GM18526 (cell line): Measurements from ENCODE around the gene S1PR3.

Experiments
- POLR2A ChIP-seq: IDR thresholded peaks from 3 replicates; pipeline ENCODE4 v1.6.1; 2011; ENCODE audit not compliant: insufficient read length; ENCODE audit errors: extremely low read depth

Gene S1PR3

GRCh38 chr9:88996046-88996920, 5.0 kb downstream of the S1PR3 start:
- TF ChIP-seq POLR2A, result no peak

- no peak for TF ChIP-seq POLR2A
Measured at GRCh38 chr9:88996921-88997235, 5.6 kb downstream of the S1PR3 start.

DNA sequence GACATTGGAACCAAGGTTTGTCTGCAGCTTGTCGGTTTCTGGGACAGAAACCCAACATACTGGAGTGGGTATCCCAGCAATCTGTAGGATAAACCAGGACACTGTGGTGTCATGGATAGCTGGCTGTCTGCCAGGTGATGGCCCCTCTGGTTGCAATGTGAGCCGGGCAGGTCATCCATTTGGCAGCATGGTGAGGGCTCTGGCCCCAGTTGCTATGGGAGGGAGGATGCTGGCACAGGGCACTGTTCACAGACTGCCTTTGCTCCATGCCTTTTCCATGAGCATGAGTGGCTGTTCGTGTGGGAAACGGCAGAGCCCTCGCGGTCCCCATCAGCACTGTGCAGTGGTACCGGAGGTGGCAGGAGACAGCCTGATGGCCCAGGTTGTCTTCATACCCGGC, 6.4 kb downstream of the S1PR3 start:
- TF ChIP-seq POLR2A, result no peak

DNA sequence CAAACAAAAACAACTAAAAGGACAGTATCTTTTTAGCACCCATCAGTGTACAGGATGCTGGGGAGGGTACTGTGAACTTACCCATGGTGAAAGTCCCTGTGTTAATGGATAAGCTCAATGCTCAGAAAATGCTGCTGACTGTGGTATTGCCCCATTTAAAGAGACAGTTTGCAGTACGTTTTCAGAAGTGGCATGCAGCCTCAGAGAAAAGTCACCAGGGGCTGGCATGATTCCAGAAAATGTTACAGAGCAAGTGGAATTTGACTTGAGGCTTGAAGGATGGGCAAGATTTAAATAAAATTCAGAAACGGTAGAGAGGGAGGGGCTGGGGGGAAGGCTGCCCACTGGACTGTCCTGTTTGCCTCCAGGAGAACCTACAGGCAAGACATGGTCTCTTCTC, 7.2 kb downstream of the S1PR3 start:
- no peak for TF ChIP-seq POLR2A

- no peak for TF ChIP-seq POLR2A
Measured at GRCh38 chr9:88998911-88999310, 7.6 kb downstream of the S1PR3 start.

GRCh38 chr9:89000371-89000781, 9.1 kb downstream of the S1PR3 start:
- no peak for TF ChIP-seq POLR2A

DNA sequence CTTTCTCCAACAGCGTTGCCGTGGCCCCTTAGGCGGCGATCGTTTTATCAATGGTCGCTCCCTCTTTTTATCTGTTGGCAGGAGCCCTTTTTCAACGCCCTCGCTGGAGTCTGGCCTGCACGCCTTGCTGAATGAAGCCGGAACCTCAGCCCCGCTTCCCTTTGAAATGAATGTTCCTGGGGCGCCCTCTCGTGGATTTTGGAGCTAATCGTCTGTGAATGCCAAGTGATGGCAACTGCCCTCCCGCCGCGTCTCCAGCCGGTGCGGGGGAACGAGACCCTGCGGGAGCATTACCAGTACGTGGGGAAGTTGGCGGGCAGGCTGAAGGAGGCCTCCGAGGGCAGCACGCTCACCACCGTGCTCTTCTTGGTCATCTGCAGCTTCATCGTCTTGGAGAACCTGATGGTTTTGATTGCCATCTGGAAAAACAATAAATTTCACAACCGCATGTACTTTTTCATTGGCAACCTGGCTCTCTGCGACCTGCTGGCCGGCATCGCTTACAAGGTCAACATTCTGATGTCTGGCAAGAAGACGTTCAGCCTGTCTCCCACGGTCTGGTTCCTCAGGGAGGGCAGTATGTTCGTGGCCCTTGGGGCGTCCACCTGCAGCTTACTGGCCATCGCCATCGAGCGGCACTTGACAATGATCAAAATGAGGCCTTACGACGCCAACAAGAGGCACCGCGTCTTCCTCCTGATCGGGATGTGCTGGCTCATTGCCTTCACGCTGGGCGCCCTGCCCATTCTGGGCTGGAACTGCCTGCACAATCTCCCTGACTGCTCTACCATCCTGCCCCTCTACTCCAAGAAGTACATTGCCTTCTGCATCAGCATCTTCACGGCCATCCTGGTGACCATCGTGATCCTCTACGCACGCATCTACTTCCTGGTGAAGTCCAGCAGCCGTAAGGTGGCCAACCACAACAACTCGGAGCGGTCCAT, 10.0 kb downstream of the S1PR3 start:
- no peak for TF ChIP-seq POLR2A

GRCh38 chr9:89001917-89002540, 10.8 kb downstream of the S1PR3 start:
- TF ChIP-seq POLR2A, result no peak

DNA sequence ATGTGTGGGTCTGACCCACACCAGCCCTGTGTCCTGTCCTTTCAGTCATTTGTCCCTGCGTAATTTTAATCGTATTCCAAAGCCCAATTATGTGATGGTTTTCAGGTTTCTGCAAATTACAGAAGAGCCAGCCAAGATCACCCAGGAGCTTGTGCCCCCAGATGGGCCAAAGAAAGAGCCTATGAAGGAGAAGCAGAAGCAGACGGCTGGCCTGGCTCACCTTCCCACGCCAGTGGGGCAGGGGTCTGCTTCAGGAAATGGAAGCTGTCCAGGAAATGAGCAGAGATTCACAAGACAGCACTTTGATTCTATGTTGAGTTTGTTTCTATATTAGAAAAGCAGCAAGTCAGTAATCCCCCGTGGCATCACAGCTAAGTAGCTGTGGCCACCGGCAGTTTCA, 11.7 kb downstream of the S1PR3 start:
- no peak for TF ChIP-seq POLR2A

DNA sequence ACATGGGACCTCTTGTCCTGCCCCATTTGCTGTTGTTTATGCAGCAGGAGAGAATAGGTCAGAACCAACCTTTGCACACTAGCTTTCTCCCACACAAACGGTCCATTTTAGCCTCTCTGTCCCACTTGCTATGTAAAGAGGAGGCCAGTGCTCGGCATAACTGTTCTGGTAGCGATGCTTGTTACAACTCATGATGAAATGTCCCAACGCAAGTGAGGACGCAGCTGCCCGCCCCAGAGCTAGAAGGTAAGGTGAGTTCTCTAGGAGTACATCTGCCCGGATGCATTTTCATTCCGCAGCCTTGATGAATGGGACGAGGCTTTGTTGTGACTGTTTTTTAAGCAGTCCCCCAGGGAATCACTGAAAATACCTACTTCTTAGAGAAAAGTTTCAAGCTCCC, 14.1 kb downstream of the S1PR3 start:
- TF ChIP-seq POLR2A, result no peak

GRCh38 chr9:89006267-89006666, 15.0 kb downstream of the S1PR3 start:
- no peak for TF ChIP-seq POLR2A

DNA sequence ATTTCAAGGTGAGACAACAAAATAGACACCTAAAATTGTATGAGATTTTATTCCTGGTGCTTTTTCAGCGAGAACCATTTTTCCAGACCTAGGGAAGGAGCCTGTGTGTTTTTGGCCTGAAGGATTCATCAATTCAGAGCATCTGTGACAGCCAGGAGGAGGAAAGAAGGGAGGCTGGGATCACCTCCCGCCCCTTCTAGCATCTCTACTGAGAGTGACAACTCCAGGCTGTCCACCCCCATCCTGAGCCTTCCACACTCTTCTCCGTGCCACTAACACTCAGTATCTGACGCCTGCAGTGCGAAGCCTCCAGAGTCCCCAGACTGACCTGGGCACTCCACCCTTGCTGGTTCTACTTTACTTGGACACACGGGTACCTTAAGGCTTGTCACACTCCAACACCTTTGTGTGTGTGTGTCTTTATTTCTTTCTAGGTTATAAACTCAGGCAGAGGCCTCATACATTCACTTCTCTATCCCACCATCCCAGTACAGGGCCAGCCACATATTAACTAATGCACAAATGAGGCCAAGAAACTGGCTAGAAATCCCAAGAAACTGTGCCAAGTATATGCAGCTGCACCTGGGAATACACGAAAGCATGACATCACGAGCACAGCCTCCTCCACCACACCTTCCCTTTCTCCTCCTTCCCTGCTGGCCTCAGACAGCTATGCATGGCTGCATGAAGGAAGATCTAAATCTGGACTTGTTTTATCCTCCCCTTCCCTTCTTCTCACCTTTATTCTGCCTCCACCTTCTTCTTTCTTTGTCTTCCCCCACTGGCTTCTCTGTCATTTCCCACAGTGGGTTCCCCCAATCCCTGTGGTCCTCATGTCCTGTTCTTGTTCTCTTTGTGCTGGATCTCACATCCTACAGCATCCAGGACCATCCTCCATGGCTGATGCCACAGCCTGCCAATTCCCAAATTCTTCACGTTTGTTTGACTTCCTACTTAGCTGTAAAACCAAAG, 16.0 kb downstream of the S1PR3 start:
- no peak for TF ChIP-seq POLR2A

DNA sequence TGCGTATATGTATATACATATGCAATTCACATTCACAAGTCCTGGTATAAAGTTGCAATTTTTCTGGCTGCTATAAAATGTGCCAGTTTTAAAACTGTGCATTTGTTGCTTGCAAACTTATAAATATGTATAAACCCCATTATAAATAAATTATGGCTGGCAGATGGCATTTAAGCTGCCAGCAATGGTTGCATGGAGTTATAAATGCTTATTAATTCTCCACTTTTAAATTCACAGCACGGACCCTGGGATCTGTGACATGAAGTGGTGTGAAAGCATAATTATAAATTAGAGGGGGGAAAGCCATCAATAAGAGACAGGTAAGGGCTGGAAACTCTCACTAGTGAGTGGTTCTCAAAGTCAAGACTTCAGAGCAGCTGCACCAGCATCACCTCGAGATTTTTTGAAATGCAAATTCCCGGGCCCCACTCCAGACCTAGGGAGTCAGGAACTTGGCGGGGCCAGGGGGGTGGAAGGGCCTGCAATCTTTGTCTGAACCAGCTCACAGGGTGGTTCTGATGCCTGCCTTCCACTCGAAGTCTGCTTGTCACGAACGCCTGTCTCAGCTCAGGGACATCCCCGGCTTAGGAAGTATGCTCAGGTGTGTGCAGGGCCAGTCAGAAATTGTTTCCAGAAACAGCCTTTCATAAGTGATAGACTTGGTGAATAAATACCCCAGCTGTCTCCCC, 16.9 kb downstream of the S1PR3 start:
- no peak for TF ChIP-seq POLR2A

DNA sequence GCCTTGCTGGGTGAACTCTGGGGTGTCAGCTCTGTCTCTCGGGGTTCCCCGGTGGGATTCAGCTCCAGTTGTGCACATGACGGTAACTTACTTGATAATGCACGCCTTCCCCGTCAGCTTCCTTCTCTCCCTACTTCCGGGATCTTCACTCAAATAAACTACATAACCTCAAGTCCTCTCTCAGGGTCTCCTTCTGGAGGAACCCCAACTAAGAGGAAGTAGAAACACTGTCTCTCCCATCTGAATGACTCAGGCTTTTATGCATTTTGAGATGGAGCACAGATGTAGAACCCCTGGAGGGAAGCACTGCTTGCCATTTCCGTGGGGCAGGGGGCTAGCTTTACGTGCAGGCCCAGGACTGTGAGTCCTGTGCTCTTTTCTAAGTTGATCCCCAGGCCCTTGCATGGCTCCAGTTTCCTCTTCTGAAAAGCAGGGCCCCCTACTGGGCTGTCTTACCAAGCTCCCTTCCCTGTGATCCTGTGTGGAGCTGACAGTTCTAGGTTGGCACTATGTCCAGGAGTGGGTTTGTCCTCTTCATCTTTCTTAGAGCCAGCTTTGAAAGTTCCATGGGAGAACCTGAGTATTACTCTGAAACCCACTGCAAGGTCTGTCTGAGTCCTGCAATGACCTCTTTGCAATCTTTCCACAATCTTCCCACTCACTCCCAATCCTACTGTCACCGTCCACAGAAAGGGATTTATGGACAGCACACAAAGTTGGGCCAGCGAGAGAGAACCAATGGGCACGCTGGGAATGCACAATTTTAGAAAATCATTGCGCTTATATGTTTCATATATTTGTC, 17.7 kb downstream of the S1PR3 start:
- no peak for TF ChIP-seq POLR2A

- TF ChIP-seq POLR2A, result no peak
Measured at GRCh38 chr9:89009546-89009840, 18.2 kb downstream of the S1PR3 start.
